Hepatocyte (in vitro differentiated cells): ENCODE measurements around the gene PHF21B. TPM values are rescaled to one million over a fixed set of nuclear protein-coding genes. Genes with fewer than 3 reads are reported as not detected.

Source experiments
- DNase-seq: peaks from one replicate; pipeline ENCODE4 v3.0.0-alpha.2; 2016; ENCODE audit warnings: low spot score
- H2AFZ ChIP-seq: fragments of 200-600 bp; sonication (generic); 2 replicates; pipeline ENCODE4 v1.6.0; 2016; ENCODE audit warnings: antibody characterized with exemption, mild to moderate bottlenecking
- H3K27ac ChIP-seq: fragments of 200-600 bp; sonication (generic); 2 replicates; pipeline ENCODE4 v1.5.1; 2016; ENCODE audit warnings: mild to moderate bottlenecking
- H3K27me3 ChIP-seq: fragments of 200-600 bp; sonication (generic); 2 replicates; pipeline ENCODE4 v1.6.1; 2016
- H3K36me3 ChIP-seq: fragments of 200-600 bp; sonication (generic); replicated peaks from 2 replicates; pipeline ENCODE4 v1.5.1; 2016; ENCODE audit warnings: low read depth; ENCODE audit not compliant: insufficient read depth
- H3K4me1 ChIP-seq: fragments of 200-600 bp; sonication (generic); 2 replicates; pipeline ENCODE4 v1.5.1; 2016; ENCODE audit warnings: mild to moderate bottlenecking, moderate library complexity; ENCODE audit not compliant: insufficient read depth
- H3K4me2 ChIP-seq: fragments of 200-600 bp; sonication (generic); 2 replicates; pipeline ENCODE4 v1.6.0; 2016
- H3K4me3 ChIP-seq: fragments of 200-600 bp; sonication (generic); 2 replicates; pipeline ENCODE4 v1.5.1; 2016; ENCODE audit warnings: mild to moderate bottlenecking
- H3K79me2 ChIP-seq: fragments of 200-600 bp; sonication (generic); 2 replicates; pipeline ENCODE4 v1.6.0; 2017; ENCODE audit warnings: mild to moderate bottlenecking
- H3K9me2 ChIP-seq: fragments of 200-600 bp; sonication (generic); replicated peaks from 2 replicates; pipeline ENCODE4 v1.6.0; 2017; ENCODE audit warnings: mild to moderate bottlenecking; ENCODE audit not compliant: insufficient read depth
- H3K9me3 ChIP-seq: fragments of 200-600 bp; sonication (generic); 2 replicates; pipeline ENCODE4 v1.5.1; 2016; ENCODE audit warnings: low read depth, mild to moderate bottlenecking
- H4K20me1 ChIP-seq: fragments of 200-600 bp; sonication (generic); 2 replicates; pipeline ENCODE4 v1.6.0; 2016; ENCODE audit warnings: mild to moderate bottlenecking; ENCODE audit not compliant: insufficient read depth, poor library complexity, severe bottlenecking
- EZH2 ChIP-seq: fragments of 200-600 bp; sonication (generic); IDR thresholded peaks from 2 replicates; pipeline ENCODE4 v1.6.1; 2016; ENCODE audit warnings: antibody characterized with exemption, mild to moderate bottlenecking, borderline replicate concordance
- EZH2phosphoT487 ChIP-seq: fragments of 200-600 bp; sonication (generic); IDR thresholded peaks from one replicate; pipeline ENCODE4 v1.6.1; 2018; ENCODE audit warnings: antibody characterized with exemption, mild to moderate bottlenecking, low read depth, moderate library complexity; ENCODE audit not compliant: unreplicated experiment, severe bottlenecking
- WGBS: methylation state at CpG from one replicate; pipeline ENCODE4 v1.1.6; 2016; ENCODE audit warnings: low lambda C conversion rate; ENCODE audit errors: missing lambda C conversion rate; 5-methylcytosine and 5-hydroxymethylcytosine counted together
- polyA plus RNA-seq: library from polyadenylated mRNA; unstranded; fragments of >200 nt; fragmentation: Nextera tagmentation; extraction: Ambion mirVana; gene quantifications from 2 replicates; pipeline ENCODE4 v1.2.1, GENCODE V29; 2016
- total RNA-seq: library from RNA; depleted of rRNA; stranded (reverse); fragments of >200 nt; gene quantifications from 2 replicates; pipeline ENCODE4 v1.2.3, GENCODE V29; 2014
- TF ChIP-seq, protein P1 (sequence below): fragments of 200-600 bp; sonication (generic); IDR thresholded peaks from 2 replicates; pipeline ENCODE4 v1.5.1; 2016; ENCODE audit warnings: antibody characterized with exemption, mild to moderate bottlenecking; ENCODE audit not compliant: poor library complexity

PHF21B gene
- total and polyA plus RNA-seq, 2 experiments from 2014 or later: 0.86 to 1.9 TPM

DNA sequence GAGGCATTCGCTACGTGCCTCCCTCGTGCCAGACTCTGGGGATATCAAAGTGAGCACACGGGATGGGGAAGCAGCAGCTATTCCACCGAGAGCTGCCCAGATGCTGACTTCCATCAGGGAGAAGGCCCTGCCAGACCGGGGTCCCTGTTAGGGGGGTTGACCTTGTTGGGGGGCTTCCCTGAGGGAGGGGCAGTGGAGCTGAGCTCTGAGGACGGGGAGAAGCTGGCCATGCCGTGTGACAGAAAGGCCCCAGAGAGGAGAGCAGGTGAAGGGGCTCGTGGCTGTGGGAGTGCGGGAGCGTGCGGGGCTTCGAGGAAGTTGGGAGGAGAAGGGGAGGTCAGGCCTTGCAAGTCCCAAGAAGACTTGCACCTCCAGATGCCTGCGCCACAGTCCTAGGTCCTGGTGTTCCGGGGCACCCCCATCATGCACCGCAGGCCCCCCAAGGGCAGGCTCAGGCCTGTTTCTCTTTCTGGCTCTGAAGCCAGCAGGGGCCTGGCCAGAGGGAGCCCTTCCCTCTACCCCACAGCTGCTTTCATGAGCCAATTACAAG, 163.0 kb downstream of the PHF21B start:
- no peaks in the 10 kb centered on the region for H4K20me1 ChIP-seq
- no peak overlapping the region for H3K4me2 ChIP-seq
- no peak overlapping the region for H3K4me3 ChIP-seq
- no peak for DNase-seq
- no peaks in the 10 kb centered on the region for H3K36me3 ChIP-seq
- H3K27me3 ChIP-seq: no peaks in the 10 kb centered on the region
- H3K9me3 ChIP-seq: no peaks in the 10 kb centered on the region
- no peak overlapping the region for H3K27ac ChIP-seq
- H2AFZ ChIP-seq: no peak overlapping the region
- no peak for TF ChIP-seq EZH2phosphoT487
- TF ChIP-seq, protein P1, sequence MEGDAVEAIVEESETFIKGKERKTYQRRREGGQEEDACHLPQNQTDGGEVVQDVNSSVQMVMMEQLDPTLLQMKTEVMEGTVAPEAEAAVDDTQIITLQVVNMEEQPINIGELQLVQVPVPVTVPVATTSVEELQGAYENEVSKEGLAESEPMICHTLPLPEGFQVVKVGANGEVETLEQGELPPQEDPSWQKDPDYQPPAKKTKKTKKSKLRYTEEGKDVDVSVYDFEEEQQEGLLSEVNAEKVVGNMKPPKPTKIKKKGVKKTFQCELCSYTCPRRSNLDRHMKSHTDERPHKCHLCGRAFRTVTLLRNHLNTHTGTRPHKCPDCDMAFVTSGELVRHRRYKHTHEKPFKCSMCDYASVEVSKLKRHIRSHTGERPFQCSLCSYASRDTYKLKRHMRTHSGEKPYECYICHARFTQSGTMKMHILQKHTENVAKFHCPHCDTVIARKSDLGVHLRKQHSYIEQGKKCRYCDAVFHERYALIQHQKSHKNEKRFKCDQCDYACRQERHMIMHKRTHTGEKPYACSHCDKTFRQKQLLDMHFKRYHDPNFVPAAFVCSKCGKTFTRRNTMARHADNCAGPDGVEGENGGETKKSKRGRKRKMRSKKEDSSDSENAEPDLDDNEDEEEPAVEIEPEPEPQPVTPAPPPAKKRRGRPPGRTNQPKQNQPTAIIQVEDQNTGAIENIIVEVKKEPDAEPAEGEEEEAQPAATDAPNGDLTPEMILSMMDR: no peak
- TF ChIP-seq EZH2: no peak
- no peaks in the 10 kb centered on the region for H3K79me2 ChIP-seq
- H3K4me1 ChIP-seq: no peaks in the 10 kb centered on the region
- 91% methylated on average over 11 of the region's 16 CpGs for WGBS
- H3K9me2 ChIP-seq: no peaks in the 10 kb centered on the region

- no peaks in the 10 kb centered on the region for H4K20me1 ChIP-seq
- H3K27me3 ChIP-seq: no peaks in the 10 kb centered on the region
- H3K27ac ChIP-seq: no peak overlapping the region
- no peak overlapping the region for H2AFZ ChIP-seq
- no peak for DNase-seq
- no peaks in the 10 kb centered on the region for H3K36me3 ChIP-seq
- H3K4me2 ChIP-seq: no peak overlapping the region
- H3K4me3 ChIP-seq: no peak overlapping the region
- 90% methylated on average over 25 of the region's 25 CpGs for WGBS
- no peaks in the 10 kb centered on the region for H3K9me3 ChIP-seq
- no peaks in the 10 kb centered on the region for H3K79me2 ChIP-seq
- H3K4me1 ChIP-seq: no peaks in the 10 kb centered on the region
- no peaks in the 10 kb centered on the region for H3K9me2 ChIP-seq
- TF ChIP-seq EZH2phosphoT487: no peak
- no peak for TF ChIP-seq EZH2
- TF ChIP-seq, protein P1: no peak
Measured at GRCh38 chr22:44845796-44846720, 163.7 kb downstream of the PHF21B start.

DNA sequence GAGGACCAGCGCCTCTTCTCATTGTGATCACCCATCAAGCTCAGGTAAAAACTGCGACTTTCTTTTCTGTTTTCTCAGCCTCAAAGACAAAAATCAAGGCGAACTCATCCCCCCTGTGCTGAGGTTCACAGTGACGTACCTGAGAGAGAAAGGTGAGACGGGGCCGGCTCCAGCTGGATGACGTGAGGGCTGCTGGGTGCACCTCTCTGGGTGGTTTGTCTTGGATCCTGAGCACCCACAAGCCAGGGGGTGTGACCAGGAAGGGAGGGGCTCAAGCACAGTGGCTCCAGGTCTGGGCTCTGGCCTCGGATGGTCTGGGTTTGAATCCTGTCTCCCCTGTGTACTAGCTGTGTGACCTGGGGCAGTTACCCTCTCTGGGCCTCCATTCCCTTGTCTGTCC, 164.6 kb downstream of the PHF21B start:
- 94% methylated on average over 8 of the region's 8 CpGs for WGBS
- TF ChIP-seq EZH2phosphoT487 (no peak), EZH2 (no peak)
- TF ChIP-seq, protein P1: no peak

More for the DNA sequence above, 164.6 kb downstream of the PHF21B start:
- Histone ChIP-seq H3K27ac (no peak overlapping the region), H3K79me2 (no peaks in the 10 kb centered on the region), H3K27me3 (no peaks in the 10 kb centered on the region), H3K9me3 (no peaks in the 10 kb centered on the region), H3K4me2 (no peak overlapping the region), H4K20me1 (no peaks in the 10 kb centered on the region), H3K9me2 (no peaks in the 10 kb centered on the region), H2AFZ (no peak overlapping the region), H3K4me3 (no peak overlapping the region), H3K4me1 (no peaks in the 10 kb centered on the region), H3K36me3 (no peaks in the 10 kb centered on the region)
- DNase-seq: no peak
